ENCODE data around the gene E2F8.

Gene E2F8

DNA sequence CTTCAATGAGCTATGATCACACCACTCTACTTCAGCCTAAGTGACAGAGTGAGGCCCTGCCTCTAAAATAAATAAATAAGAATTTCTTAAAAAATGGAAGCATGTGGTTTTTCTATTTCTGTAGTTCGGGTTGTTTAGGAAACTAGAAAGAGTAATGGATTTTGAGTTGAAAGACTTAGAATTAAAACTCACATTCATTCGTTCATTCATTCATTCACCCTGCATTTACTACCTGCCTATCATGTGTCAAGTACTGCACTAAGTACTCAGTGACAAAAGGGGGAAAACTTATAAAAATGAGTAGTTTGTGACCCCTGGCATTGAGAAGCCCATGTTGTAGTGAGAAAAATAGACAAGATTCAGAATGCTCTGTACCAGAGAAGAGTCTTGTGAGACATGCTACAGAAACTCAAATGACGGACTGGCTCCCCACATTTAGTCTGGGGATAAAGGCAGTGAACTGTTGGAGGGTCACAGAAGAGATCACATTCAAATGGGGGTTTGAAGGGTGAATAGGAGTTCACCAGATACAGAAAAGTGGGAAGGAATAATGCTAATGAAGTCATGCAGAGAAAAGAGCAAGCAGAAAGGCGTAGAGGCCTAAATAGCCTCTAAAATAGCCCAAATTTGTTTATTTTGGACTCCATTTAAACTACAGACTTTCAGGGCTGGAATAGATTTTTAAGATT is 46.0 kb downstream of the E2F8 start:
- Histone ChIP-seq H3K4me3 (ENCODE audit: insufficient read length, low read depth) (no peak overlapping the region), H3K36me3 (ENCODE audit: insufficient read depth, insufficient read length, low read length) (no peaks in the 10 kb centered on the region), H3K27me3 (ENCODE audit: insufficient read depth, insufficient read length) (no peaks in the 10 kb centered on the region), H3K4me1 (ENCODE audit: insufficient read depth, insufficient read length) (no peaks in the 10 kb centered on the region), H3K9me3 (ENCODE audit: insufficient read depth, low read length) (no peaks in the 10 kb centered on the region), H3K9ac (ENCODE audit: insufficient read length, low read depth) (no peak overlapping the region)
- DNase-seq (ENCODE audit: low read depth, low spot score) = no peak
- no peak for TF ChIP-seq SUZ12 (IDR thresholded peaks at IDR 0.05; ENCODE audit: extremely low read depth, insufficient read depth, insufficient read length)
- TF ChIP-seq YY1 (IDR thresholded peaks at IDR 0.05; ENCODE audit: insufficient read depth, insufficient read length) = no peak
- no peak for TF ChIP-seq ZNF274 (IDR thresholded peaks at IDR 0.05; ENCODE audit: low read depth, low read length)

DNA sequence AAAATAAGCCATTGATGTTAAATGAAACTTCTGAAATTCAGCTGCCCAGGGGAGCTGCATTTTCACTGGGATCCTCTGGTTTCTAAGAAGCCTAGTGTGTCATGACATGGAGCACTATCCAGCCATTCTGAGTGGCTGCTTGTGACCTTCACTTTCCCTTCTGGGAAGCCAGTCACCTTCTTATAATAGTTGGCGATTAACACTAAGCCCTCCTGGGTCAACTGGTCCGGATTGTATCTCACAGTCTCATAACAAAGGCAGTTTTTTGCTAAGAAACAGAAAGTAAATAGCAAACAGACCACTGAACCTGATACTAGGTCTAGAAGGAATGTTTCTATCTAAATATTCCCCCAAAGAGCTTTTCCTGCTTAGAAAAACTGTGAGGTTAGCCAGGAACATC is 46.8 kb downstream of the E2F8 start:
- H3K27me3 ChIP-seq (ENCODE audit: insufficient read depth, insufficient read length) = no peaks in the 10 kb centered on the region
- no peaks in the 10 kb centered on the region for H3K9me3 ChIP-seq (ENCODE audit: insufficient read depth, low read length)
- TF ChIP-seq YY1 (IDR thresholded peaks at IDR 0.05; ENCODE audit: insufficient read depth, insufficient read length) (no peak), ZNF274 (IDR thresholded peaks at IDR 0.05; ENCODE audit: low read depth, low read length) (no peak), SUZ12 (IDR thresholded peaks at IDR 0.05; ENCODE audit: extremely low read depth, insufficient read depth, insufficient read length) (no peak)
- no peak for DNase-seq (ENCODE audit: low read depth, low spot score)
- no peak overlapping the region for H3K9ac ChIP-seq (ENCODE audit: insufficient read length, low read depth)
- H3K4me1 ChIP-seq (ENCODE audit: insufficient read depth, insufficient read length) = no peaks in the 10 kb centered on the region
- no peaks in the 10 kb centered on the region for H3K36me3 ChIP-seq (ENCODE audit: insufficient read depth, insufficient read length, low read length)
- no peak overlapping the region for H3K4me3 ChIP-seq (ENCODE audit: insufficient read length, low read depth)

DNA sequence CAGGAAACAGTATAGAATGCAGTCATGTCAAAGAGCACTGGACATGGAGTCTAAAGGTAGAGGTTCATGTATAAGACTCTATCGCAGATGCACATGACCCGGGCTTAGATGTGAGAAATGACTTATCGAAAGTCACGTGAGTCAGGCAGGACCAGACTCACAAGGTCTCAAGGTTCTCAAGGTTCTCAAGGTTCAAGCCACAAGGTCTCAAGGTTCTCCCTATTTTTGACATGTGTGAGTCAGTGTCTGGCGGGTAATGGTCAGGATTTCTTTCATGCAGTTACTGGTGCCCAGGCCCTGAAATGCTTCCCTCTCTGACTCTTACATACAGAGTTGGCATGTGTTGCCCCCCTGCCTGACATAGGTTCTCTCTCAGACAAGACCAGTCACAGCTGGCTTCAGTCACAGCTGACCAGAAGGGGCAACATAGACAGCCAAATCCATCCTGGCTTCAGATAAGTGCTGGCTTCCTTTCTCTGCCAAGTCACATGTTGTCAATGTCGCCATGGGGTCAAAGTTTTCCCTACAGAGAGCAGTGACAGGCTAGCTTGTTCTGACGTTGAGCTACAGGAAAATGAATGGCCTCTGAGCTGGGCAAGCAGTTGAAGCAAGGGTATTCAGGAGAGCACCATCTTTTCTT is 49.1 kb downstream of the E2F8 start:
- H3K4me1 ChIP-seq (ENCODE audit: insufficient read depth, insufficient read length) = no peaks in the 10 kb centered on the region
- TF ChIP-seq SUZ12 (IDR thresholded peaks at IDR 0.05; ENCODE audit: extremely low read depth, insufficient read depth, insufficient read length) = no peak
- TF ChIP-seq ZNF274 (IDR thresholded peaks at IDR 0.05; ENCODE audit: low read depth, low read length) = no peak
- TF ChIP-seq YY1 (IDR thresholded peaks at IDR 0.05; ENCODE audit: insufficient read depth, insufficient read length) = no peak
- no peak overlapping the region for H3K4me3 ChIP-seq (ENCODE audit: insufficient read length, low read depth)
- no peak for DNase-seq (ENCODE audit: low read depth, low spot score)
- no peak overlapping the region for H3K9ac ChIP-seq (ENCODE audit: insufficient read length, low read depth)
- no peaks in the 10 kb centered on the region for H3K9me3 ChIP-seq (ENCODE audit: insufficient read depth, low read length)
- no peaks in the 10 kb centered on the region for H3K27me3 ChIP-seq (ENCODE audit: insufficient read depth, insufficient read length)
- H3K36me3 ChIP-seq (ENCODE audit: insufficient read depth, insufficient read length, low read length) = no peaks in the 10 kb centered on the region

DNA sequence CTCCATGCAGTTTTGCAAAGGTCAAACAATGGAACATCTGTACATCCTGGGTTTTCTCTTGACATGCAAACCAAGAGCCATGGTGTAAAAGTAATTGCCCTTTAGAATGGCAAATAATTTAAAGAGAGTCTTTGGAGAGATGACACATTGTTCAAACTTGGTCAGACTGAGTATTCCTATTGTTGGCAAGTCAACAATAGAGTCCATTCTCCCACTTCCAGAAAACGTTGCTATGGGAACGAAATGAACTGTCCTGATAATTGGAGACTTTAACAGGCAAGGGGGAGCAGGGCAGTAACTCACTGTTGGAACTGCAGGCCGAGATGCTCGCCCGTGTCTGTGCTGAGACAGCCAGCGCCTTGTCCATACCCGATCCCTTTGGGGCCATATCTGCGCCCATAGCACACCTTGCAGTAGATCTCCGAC is 52.9 kb downstream of the E2F8 start:
- no peaks in the 10 kb centered on the region for H3K4me1 ChIP-seq (ENCODE audit: insufficient read depth, insufficient read length)
- H3K36me3 ChIP-seq (ENCODE audit: insufficient read depth, insufficient read length, low read length) = no peaks in the 10 kb centered on the region
- H3K9ac ChIP-seq (ENCODE audit: insufficient read length, low read depth) = no peak overlapping the region
- no peaks in the 10 kb centered on the region for H3K27me3 ChIP-seq (ENCODE audit: insufficient read depth, insufficient read length)
- no peak for DNase-seq (ENCODE audit: low read depth, low spot score)
- no peaks in the 10 kb centered on the region for H3K9me3 ChIP-seq (ENCODE audit: insufficient read depth, low read length)
- no peak overlapping the region for H3K4me3 ChIP-seq (ENCODE audit: insufficient read length, low read depth)
- TF ChIP-seq ZNF274 (IDR thresholded peaks at IDR 0.05; ENCODE audit: low read depth, low read length) (no peak), YY1 (IDR thresholded peaks at IDR 0.05; ENCODE audit: insufficient read depth, insufficient read length) (no peak), SUZ12 (IDR thresholded peaks at IDR 0.05; ENCODE audit: extremely low read depth, insufficient read depth, insufficient read length) (no peak)

DNA sequence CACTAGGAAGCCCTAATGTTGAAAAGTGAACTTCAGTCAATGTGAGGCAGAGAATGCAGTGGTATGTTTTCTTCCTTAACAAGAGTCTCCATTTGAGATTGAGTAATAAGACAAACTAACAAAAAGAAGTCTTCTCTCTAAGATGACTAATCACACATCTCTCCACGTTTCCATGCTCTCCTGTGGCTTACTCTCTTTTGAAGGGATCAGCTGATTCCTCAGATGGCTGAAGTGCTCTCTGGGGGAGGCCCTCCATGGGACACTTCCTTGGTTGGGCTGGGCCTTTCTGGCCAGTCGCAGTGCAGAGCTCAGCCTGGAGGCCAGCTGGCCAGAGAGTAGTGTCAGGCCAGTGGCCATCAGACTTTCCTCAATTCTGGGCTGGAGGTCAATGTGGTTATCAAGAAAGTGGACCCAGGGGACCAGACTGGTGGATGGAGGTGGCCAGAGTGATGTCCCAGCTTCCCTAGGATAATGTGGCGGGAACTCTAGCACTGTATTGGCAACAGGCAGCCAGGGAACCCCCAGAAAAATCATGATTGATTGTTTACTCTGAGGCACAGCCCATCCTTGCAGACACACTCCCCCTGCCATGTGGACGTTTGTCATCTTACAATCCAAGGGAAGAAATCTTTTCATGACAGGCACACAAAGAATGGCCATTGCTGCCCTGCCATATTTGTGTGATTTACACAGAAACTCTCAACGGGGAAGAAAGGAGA is 53.5 kb downstream of the E2F8 start:
- Histone ChIP-seq H3K36me3 (ENCODE audit: insufficient read depth, insufficient read length, low read length) (no peaks in the 10 kb centered on the region), H3K27me3 (ENCODE audit: insufficient read depth, insufficient read length) (no peaks in the 10 kb centered on the region), H3K9ac (ENCODE audit: insufficient read length, low read depth) (no peak overlapping the region), H3K4me1 (ENCODE audit: insufficient read depth, insufficient read length) (no peaks in the 10 kb centered on the region), H3K4me3 (ENCODE audit: insufficient read length, low read depth) (no peak overlapping the region), H3K9me3 (ENCODE audit: insufficient read depth, low read length) (no peaks in the 10 kb centered on the region)
- TF ChIP-seq YY1 (IDR thresholded peaks at IDR 0.05; ENCODE audit: insufficient read depth, insufficient read length) = no peak
- TF ChIP-seq ZNF274 (IDR thresholded peaks at IDR 0.05; ENCODE audit: low read depth, low read length) = no peak
- TF ChIP-seq SUZ12 (IDR thresholded peaks at IDR 0.05; ENCODE audit: extremely low read depth, insufficient read depth, insufficient read length) = no peak
- no peak for DNase-seq (ENCODE audit: low read depth, low spot score)

DNA sequence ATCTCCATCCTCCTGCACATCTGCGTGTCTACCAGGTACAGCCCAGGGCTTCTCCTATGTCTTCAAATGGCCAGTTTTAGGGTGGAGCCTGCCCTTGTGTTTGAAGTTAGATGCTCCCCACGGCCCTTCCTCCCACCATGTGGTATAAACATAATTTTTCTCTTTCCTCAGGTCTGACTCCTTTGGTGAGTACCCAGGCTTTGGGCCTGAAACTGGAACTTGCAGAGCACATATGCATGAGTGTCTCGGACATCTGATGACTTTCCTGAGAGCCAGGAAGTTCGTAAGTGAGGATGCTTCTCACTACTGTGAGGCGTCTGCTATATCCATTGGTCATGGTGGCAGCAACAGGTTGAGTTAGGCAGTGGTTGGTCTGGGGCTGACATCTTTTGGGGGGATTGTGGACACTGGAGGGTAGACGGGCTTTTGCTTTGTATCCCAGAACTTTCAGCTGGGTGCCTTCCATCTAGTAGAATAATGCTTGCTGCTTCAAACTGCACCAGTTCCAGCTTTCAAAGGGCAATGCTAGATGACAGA is 55.2 kb downstream of the E2F8 start:
- Histone ChIP-seq H3K27me3 (ENCODE audit: insufficient read depth, insufficient read length) (no peaks in the 10 kb centered on the region), H3K4me3 (ENCODE audit: insufficient read length, low read depth) (no peak overlapping the region), H3K9ac (ENCODE audit: insufficient read length, low read depth) (no peak overlapping the region), H3K4me1 (ENCODE audit: insufficient read depth, insufficient read length) (no peaks in the 10 kb centered on the region), H3K9me3 (ENCODE audit: insufficient read depth, low read length) (no peaks in the 10 kb centered on the region), H3K36me3 (ENCODE audit: insufficient read depth, insufficient read length, low read length) (no peaks in the 10 kb centered on the region)
- DNase-seq (ENCODE audit: low read depth, low spot score) = no peak
- no peak for TF ChIP-seq SUZ12 (IDR thresholded peaks at IDR 0.05; ENCODE audit: extremely low read depth, insufficient read depth, insufficient read length)

DNA sequence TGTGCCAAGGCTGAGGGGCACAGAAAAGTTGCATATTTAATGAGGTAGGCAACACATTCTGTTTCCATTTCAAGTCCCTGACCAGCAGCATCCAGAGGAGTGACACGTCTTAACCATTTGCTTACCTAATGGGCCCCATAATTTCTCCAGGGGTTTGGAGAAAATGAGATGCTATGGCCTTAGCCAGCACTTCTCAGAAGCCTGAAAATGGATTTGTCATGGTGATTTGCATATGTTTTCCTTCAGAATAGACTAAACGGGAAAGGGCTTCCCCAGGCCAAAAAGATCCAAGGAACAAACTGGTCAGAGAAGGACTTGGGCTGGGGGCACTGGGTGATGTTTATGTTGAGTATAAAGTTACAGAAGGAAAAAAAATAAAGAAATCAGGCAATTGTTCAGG is 55.7 kb downstream of the E2F8 start:
- Histone ChIP-seq H3K36me3 (ENCODE audit: insufficient read depth, insufficient read length, low read length) (no peaks in the 10 kb centered on the region), H3K27me3 (ENCODE audit: insufficient read depth, insufficient read length) (no peaks in the 10 kb centered on the region), H3K9me3 (ENCODE audit: insufficient read depth, low read length) (no peaks in the 10 kb centered on the region), H3K9ac (ENCODE audit: insufficient read length, low read depth) (no peak overlapping the region), H3K4me3 (ENCODE audit: insufficient read length, low read depth) (no peak overlapping the region), H3K4me1 (ENCODE audit: insufficient read depth, insufficient read length) (no peaks in the 10 kb centered on the region)
- TF ChIP-seq ZNF274 (IDR thresholded peaks at IDR 0.05; ENCODE audit: low read depth, low read length) = no peak
- no peak for TF ChIP-seq SUZ12 (IDR thresholded peaks at IDR 0.05; ENCODE audit: extremely low read depth, insufficient read depth, insufficient read length)
- no peak for TF ChIP-seq YY1 (IDR thresholded peaks at IDR 0.05; ENCODE audit: insufficient read depth, insufficient read length)
- DNase-seq (ENCODE audit: low read depth, low spot score) = no peak

Measured in NT2/D1 (cell line).